WI38 (cell line): ENCODE data around the gene MFAP2.

Experiments used
- H3K4me3 ChIP-seq: 2 replicates; pipeline ENCODE4 v1.5.1; 2011; ENCODE audit warnings: low read depth, mild to moderate bottlenecking, control low read depth, low read length
- CTCF ChIP-seq: IDR thresholded peaks from 2 replicates; pipeline ENCODE4 v1.5.1; 2012; ENCODE audit warnings: low read depth, mild to moderate bottlenecking, control low read depth, low read length

The MFAP2 gene

GRCh38 chr1:16979475-16980327, 719 bp downstream of the MFAP2 start:
- TF ChIP-seq CTCF, result no peak
- H3K4me3 ChIP-seq, result peak overlapping the region; percentile 72

GRCh38 chr1:16978567-16979474, 1.6 kb downstream of the MFAP2 start:
- TF ChIP-seq CTCF, result no peak
- peak overlapping the region; percentile 72 for H3K4me3 ChIP-seq

- no peak overlapping the region for H3K4me3 ChIP-seq
- TF ChIP-seq CTCF, result no peak
Observed at GRCh38 chr1:16978139-16978538, 2.3 kb downstream of the MFAP2 start.

- H3K4me3 ChIP-seq, result no peak overlapping the region
Observed at GRCh38 chr1:16977377-16977776, 3.0 kb downstream of the MFAP2 start.

GRCh38 chr1:16976966-16977365, 3.5 kb downstream of the MFAP2 start:
- TF ChIP-seq CTCF, result no peak

More at GRCh38 chr1:16977377-16977776, 3.0 kb downstream of the MFAP2 start:
- no peak for TF ChIP-seq CTCF

GRCh38 chr1:16975838-16976237, 4.6 kb downstream of the MFAP2 start:
- H3K4me3 ChIP-seq, result no peak overlapping the region
- no peak for TF ChIP-seq CTCF

More at GRCh38 chr1:16976966-16977365, 3.5 kb downstream of the MFAP2 start:
- no peak overlapping the region for H3K4me3 ChIP-seq
